ENCODE results near the gene CALN1. TPM values are rescaled to one million over a fixed set of nuclear protein-coding genes. Genes with fewer than 3 reads are reported as not detected.
A peak's percentile ranks its signal among the peaks of the same experiment; 100 is the strongest.

CALN1 gene
- total RNA-seq, 2 donors from 2014 or later = 4.3 to 6.9 TPM

- H3K27me3 ChIP-seq (ENCODE audit: control insufficient read depth, insufficient read depth, low read length, poor library complexity, severe bottlenecking) = no peaks in the 10 kb centered on the region
- no peak overlapping the region for H3K4me3 Mint-ChIP-seq
- TF ChIP-seq, protein P1, sequence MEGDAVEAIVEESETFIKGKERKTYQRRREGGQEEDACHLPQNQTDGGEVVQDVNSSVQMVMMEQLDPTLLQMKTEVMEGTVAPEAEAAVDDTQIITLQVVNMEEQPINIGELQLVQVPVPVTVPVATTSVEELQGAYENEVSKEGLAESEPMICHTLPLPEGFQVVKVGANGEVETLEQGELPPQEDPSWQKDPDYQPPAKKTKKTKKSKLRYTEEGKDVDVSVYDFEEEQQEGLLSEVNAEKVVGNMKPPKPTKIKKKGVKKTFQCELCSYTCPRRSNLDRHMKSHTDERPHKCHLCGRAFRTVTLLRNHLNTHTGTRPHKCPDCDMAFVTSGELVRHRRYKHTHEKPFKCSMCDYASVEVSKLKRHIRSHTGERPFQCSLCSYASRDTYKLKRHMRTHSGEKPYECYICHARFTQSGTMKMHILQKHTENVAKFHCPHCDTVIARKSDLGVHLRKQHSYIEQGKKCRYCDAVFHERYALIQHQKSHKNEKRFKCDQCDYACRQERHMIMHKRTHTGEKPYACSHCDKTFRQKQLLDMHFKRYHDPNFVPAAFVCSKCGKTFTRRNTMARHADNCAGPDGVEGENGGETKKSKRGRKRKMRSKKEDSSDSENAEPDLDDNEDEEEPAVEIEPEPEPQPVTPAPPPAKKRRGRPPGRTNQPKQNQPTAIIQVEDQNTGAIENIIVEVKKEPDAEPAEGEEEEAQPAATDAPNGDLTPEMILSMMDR (conservative IDR thresholded peaks at IDR 0.05) = no peak
Observed at GRCh38 chr7:71988201-71988600, 423.9 kb downstream of the CALN1 start.

DNA sequence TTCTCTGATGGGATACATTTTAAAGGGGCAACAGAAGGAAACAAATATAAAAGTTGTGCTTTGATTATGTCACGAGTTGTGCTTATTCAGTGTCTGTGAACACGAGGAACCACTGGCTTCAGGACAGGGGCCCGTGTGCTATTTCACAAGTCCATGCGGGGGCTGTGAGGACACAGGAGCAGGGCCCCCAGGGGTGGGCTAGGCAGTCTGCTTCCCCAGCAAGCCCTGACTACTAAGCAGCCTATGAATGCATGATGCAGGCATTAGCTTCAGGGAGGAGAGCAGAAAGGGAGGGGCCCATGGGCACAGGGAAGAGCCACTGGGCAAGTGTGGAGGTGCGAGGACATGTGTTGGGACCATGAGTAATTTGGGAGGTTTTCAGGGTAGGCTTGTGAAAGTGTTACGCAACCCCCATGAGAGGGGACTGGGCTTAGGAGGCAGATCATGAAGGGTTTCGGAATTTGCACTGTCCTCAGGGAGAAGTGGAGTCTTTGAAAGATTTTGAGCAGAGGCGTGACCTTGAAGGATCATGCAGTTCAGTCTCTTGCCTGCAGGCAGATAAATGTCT is 424.9 kb downstream of the CALN1 start:
- no peak overlapping the region for H3K4me3 ChIP-seq (ENCODE audit: low read length)
- H3K27ac ChIP-seq (ENCODE audit: low read depth, low read length) = no peak overlapping the region
- no peak for DNase-seq
- 97 to 98% methylated on average over 5 to 8 of the region's 8 CpGs for WGBS, 2 experiments (ENCODE audit: insufficient coverage in 1 of 2, insufficient read length in 1 of 2)
- H3K9ac ChIP-seq (ENCODE audit: extremely low read depth, low read length, poor library complexity, severe bottlenecking) = no peak overlapping the region
- H3K36me3 ChIP-seq (ENCODE audit: control insufficient read depth, insufficient read depth, low read length) = no peaks in the 10 kb centered on the region
- no peaks in the 10 kb centered on the region for H3K4me1 ChIP-seq (ENCODE audit: control insufficient read depth, insufficient read depth, low read length)
- Mint-ChIP-seq H3K27ac (no peak overlapping the region), H3K9me3 (no peaks in the 10 kb centered on the region), H3K36me3 (ENCODE audit: low read depth) (no peaks in the 10 kb centered on the region), H3K4me1 (no peaks in the 10 kb centered on the region), H3K4me3 (no peak overlapping the region), H3K27me3 (ENCODE audit: insufficient read depth) (no peaks in the 10 kb centered on the region)
- no peaks in the 10 kb centered on the region for H3K27me3 ChIP-seq (ENCODE audit: control insufficient read depth, insufficient read depth, low read length, poor library complexity, severe bottlenecking)
- no peaks in the 10 kb centered on the region for H3K9me3 ChIP-seq (ENCODE audit: control insufficient read depth, low read length)
- TF ChIP-seq, protein P1 (conservative IDR thresholded peaks at IDR 0.05) = peak; percentile 44

More at GRCh38 chr7:71988201-71988600, 423.9 kb downstream of the CALN1 start:
- no peaks in the 10 kb centered on the region for H3K9me3 Mint-ChIP-seq
- no peak for DNase-seq
- Histone ChIP-seq H3K4me3 (ENCODE audit: low read length) (no peak overlapping the region), H3K36me3 (ENCODE audit: control insufficient read depth, insufficient read depth, low read length) (no peaks in the 10 kb centered on the region), H3K4me1 (ENCODE audit: control insufficient read depth, insufficient read depth, low read length) (no peaks in the 10 kb centered on the region), H3K9ac (ENCODE audit: extremely low read depth, low read length, poor library complexity, severe bottlenecking) (no peak overlapping the region), H3K27ac (ENCODE audit: low read depth, low read length) (no peak overlapping the region), H3K9me3 (ENCODE audit: control insufficient read depth, low read length) (no peaks in the 10 kb centered on the region)
- WGBS, 2 experiments (ENCODE audit: insufficient coverage in 1 of 2, insufficient read length in 1 of 2) = 90 to 99% methylated on average over 4 to 7 of the region's 7 CpGs
- H3K27ac Mint-ChIP-seq = no peak overlapping the region
- H3K36me3 Mint-ChIP-seq (ENCODE audit: low read depth) = no peaks in the 10 kb centered on the region
- no peaks in the 10 kb centered on the region for H3K4me1 Mint-ChIP-seq
- no peaks in the 10 kb centered on the region for H3K27me3 Mint-ChIP-seq (ENCODE audit: insufficient read depth)

DNA sequence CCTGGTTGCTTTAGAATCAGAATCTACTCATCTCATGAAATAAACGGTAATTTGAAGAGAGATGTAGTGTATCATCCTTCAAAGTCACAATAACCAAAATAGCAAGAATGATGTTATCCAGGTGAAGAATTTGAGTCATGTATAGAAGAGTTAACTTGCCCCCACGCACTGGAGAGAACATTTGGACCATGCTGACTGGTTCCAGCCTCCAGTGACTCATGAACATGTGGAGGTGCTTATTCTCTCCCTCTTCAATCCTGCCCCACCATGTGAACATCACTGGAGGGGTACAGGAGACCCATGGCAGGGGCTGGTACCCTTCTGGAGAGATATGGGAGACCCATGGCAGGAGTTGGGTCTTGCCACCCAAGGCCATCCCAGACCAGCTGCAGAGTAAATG is 427.8 kb downstream of the CALN1 start:
- H3K36me3 ChIP-seq (ENCODE audit: control insufficient read depth, insufficient read depth, low read length) = no peaks in the 10 kb centered on the region
- H3K4me3 Mint-ChIP-seq = no peak overlapping the region
- H3K9me3 ChIP-seq (ENCODE audit: control insufficient read depth, low read length) = no peaks in the 10 kb centered on the region
- H3K4me1 Mint-ChIP-seq = no peaks in the 10 kb centered on the region
- no peak overlapping the region for H3K27ac ChIP-seq (ENCODE audit: low read depth, low read length)
- TF ChIP-seq, protein P1 (conservative IDR thresholded peaks at IDR 0.05) = no peak
- H3K36me3 Mint-ChIP-seq (ENCODE audit: low read depth) = no peaks in the 10 kb centered on the region
- H3K27me3 Mint-ChIP-seq (ENCODE audit: insufficient read depth) = no peaks in the 10 kb centered on the region
- DNase-seq = no peak
- 90% methylated on average over 2 of the region's 2 CpGs; no CpG with 5 or more reads in 1 of the 2 experiments for WGBS, 2 experiments (ENCODE audit: insufficient coverage in 1 of 2, insufficient read length in 1 of 2)
- H3K27ac Mint-ChIP-seq = no peak overlapping the region
- H3K27me3 ChIP-seq (ENCODE audit: control insufficient read depth, insufficient read depth, low read length, poor library complexity, severe bottlenecking) = no peaks in the 10 kb centered on the region
- no peak overlapping the region for H3K9ac ChIP-seq (ENCODE audit: extremely low read depth, low read length, poor library complexity, severe bottlenecking)
- H3K4me3 ChIP-seq (ENCODE audit: low read length) = no peak overlapping the region
- no peaks in the 10 kb centered on the region for H3K4me1 ChIP-seq (ENCODE audit: control insufficient read depth, insufficient read depth, low read length)
- H3K9me3 Mint-ChIP-seq = peaks cover 3% of the 10 kb centered on the region

All from endodermal cell (in vitro differentiated cells).